CD1c-positive myeloid dendritic cell (primary cell): ENCODE measurements around the gene GLI1.

Experiments
- DNase-seq: peaks from one replicate; pipeline ENCODE4 v3.0.0-alpha.2; 2016; ENCODE audit errors: extremely low spot score

GLI1 gene

DNA sequence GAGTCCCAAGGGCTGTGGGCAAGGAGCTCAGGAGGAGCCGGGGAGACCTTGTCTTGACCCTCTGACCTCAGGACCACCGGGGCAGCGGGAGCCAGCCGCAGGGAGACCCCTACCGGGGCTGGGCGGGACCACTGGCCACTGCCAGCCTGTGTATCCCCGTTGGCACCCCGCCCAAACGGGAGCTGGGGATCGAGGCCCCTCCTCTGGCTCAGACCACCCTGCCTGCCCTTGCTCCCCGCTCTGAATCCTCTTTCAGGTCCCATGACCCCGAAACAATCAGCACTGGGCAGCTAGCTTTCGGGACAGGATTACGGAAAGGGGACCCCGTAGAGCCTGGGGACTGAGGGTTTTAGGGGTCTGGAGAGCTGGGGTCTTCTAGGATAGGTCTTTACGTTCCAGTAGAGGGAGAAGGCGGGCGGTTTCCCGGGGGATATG is 1.3 kb downstream of the GLI1 start:
- DNase-seq = no peak

DNA sequence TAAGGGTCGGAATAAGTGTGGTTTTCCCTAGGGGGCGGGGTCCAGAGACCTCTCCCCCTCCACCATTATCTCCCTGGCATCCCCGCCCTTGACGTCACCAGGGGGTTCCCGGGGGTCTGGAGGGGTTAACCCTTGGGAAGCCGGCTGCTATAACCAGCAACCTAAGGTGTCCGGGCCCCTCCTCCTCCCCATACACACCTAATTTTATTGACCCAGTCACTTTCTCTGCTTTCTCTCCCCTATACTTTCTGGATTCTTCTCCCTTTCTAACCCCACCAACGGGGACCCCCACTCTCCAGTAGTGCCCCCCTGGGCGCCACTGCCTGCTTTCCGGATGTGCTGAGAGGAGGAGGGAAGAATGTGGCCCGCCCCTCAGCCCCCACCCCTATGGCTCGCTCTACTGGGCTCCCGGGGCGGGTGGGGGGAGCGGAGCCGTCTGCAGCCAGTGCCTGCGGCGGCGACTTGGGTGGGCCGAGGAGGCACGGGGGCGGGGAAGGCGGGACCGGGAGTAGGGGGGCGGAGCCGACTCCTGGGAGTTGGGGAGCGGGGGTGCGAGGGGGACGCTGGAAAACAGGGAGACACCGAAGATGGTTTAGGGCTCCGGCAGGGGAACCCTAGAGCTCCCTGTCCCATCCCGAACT is 1.8 kb downstream of the GLI1 start:
- DNase-seq = no peak

GRCh38 chr12:57461917-57462250 is 2.3 kb downstream of the GLI1 start:
- DNase-seq = no peak

- peak; percentile 89 for DNase-seq
These were observed 2.8 kb downstream of the GLI1 start for GRCh38 chr12:57462251-57462911.

DNA sequence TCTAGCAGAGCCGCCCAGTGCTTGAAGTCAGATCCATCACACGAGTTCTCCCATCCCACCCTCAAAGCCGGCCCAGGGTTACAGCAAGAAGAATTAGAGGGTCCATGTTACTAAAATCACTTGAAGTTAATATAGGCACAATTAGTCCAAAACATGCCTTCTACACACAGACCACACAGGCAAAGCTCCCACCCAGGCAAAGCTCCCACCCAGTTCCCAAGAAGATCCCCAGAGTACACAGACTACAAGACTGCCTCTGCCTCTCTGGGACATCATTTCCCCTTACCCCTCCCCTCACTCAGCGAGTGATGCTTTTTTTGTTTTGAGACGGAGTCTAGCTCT is 3.3 kb downstream of the GLI1 start:
- DNase-seq = no peak

DNA sequence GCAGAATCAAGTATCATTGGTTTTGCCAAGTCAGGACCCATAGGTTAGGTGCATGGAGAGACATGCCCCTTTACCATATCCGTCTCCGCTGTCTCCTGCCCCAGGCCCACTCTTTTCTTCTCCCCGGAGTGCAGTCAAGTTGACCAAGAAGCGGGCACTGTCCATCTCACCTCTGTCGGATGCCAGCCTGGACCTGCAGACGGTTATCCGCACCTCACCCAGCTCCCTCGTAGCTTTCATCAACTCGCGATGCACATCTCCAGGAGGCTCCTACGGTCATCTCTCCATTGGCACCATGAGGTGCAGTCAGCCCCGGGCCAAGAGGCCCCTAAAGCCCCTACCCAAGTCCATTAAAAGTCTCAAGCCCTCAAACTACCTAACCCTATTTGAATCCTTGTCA is 5.0 kb downstream of the GLI1 start:
- DNase-seq = no peak

- DNase-seq = no peak
These were observed 5.6 kb downstream of the GLI1 start for GRCh38 chr12:57465030-57465746.

GRCh38 chr12:57465747-57466505 is 6.3 kb downstream of the GLI1 start:
- no peak for DNase-seq

DNA sequence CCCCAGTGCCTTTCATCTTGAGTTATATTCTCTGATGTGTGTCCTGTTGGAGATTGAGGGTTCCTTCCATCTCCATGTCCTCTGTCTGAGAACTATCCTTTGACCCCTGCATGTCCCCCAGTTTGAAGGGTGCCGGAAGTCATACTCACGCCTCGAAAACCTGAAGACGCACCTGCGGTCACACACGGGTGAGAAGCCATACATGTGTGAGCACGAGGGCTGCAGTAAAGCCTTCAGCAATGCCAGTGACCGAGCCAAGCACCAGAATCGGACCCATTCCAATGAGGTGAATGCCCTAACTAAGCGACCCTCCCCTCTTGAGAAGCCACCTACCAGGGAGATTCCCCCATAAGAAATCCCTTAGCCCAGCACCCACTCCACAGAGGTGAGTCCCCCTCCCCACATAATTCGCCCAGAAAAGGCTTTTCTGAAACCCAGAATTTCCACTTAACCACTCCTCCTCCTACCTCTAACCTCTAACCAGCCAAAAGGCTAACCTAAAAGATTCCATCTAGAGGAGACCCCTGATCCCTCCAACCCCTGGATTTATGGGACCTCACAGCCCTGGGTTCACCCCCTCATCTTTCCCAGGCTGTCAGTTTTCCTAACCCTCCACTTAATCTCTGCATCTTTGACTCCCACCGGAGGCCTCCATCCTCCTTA is 7.8 kb downstream of the GLI1 start:
- no peak for DNase-seq

DNA sequence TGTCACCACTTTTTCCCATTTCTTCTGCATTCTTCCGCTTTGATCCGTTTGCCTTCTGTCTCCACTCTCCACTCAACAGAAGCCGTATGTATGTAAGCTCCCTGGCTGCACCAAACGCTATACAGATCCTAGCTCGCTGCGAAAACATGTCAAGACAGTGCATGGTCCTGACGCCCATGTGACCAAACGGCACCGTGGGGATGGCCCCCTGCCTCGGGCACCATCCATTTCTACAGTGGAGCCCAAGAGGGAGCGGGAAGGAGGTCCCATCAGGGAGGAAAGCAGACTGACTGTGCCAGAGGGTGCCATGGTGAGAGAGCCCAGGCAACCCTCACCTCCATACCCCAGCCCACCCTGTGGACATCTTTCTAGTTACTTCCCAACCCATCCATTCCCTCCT is 8.3 kb downstream of the GLI1 start:
- no peak for DNase-seq

DNA sequence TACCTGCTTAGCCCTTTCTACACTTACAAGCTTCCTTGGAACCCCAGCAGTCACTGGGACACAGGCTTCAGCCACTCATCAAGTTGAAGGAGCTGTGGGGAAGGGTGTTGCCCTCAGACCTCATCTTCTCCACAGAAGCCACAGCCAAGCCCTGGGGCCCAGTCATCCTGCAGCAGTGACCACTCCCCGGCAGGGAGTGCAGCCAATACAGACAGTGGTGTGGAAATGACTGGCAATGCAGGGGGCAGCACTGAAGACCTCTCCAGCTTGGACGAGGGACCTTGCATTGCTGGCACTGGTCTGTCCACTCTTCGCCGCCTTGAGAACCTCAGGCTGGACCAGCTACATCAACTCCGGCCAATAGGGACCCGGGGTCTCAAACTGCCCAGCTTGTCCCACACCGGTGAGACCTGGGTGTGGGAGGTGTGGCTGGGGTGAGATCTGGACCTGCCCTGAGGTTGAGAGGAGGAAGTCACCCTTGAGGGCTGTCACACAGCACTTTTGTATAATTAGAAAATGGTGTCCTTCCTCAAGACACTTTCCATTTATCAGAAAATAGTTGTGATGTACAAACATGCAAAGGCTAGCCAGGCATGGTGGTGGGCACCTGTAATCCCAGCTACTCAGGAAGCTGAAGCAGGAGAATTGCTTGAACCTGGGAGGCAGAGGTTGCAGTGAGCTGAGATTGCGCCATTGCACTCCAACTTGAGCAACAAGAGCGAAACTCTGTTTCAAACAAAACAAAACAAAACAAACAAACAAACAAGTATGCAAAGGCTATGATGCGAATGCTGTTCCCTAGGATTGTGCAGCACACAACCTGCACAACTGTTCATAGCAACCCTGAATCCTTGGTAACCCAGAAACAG is 9.9 kb downstream of the GLI1 start:
- no peak for DNase-seq

- no peak for DNase-seq
These were observed 10.8 kb downstream of the GLI1 start for GRCh38 chr12:57470286-57470969.

GRCh38 chr12:57470970-57471656 is 11.5 kb downstream of the GLI1 start:
- DNase-seq = no peak

DNA sequence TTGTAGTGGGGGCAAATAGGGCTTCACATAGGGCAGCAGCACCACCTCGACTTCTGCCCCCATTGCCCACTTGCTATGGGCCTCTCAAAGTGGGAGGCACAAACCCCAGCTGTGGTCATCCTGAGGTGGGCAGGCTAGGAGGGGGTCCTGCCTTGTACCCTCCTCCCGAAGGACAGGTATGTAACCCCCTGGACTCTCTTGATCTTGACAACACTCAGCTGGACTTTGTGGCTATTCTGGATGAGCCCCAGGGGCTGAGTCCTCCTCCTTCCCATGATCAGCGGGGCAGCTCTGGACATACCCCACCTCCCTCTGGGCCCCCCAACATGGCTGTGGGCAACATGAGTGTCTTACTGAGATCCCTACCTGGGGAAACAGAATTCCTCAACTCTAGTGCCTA is 12.1 kb downstream of the GLI1 start:
- no peak for DNase-seq

- no peak for DNase-seq
These were observed 12.8 kb downstream of the GLI1 start for GRCh38 chr12:57472391-57472790.

GRCh38 chr12:57473392-57473791 is 13.8 kb downstream of the GLI1 start:
- DNase-seq = no peak

GRCh38 chr12:57473886-57474285 is 14.3 kb downstream of the GLI1 start:
- no peak for DNase-seq

DNA sequence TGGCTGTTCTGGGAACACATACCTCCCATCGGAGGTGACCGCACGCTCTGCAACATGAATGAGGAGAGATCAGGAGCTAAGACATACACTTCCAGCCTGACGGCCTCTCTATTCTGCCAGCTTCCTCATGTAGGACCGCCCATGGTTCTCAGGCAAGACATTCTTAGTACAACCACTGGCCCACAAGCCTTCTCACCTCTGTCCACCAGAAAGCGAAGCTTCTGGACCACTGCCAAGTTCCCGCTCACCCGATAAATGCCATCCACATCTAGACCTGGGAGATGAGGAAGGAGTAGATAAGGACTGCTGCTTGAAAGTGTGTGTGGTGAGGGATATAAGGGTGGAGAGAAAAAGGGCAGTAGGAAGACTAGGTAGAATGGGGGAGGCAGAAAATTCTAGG is 14.8 kb downstream of the GLI1 start:
- DNase-seq = no peak

GRCh38 chr12:57474862-57475261 is 15.3 kb downstream of the GLI1 start:
- DNase-seq = no peak
